Transverse colon (tissue), 4 donors: ENCODE results near the gene ARHGEF16. TPM values are rescaled to one million over a fixed set of nuclear protein-coding genes. Genes with fewer than 3 reads are reported as not detected.

ENCODE experiments used
- DNase-seq: peaks from one replicate; pipeline ENCODE4 v3.0.0-alpha.2; 2019
- H3K27ac ChIP-seq, 4 donors: fragments of 200-600 bp; sonication (generic); 2 replicates each; pipeline ENCODE4 v1.5.1; 2016 to 2018; ENCODE audit warnings: inconsistent platforms in 4 of 4
- H3K27me3 ChIP-seq: fragments of 200-600 bp; sonication (generic); 2 replicates; pipeline ENCODE4 v1.5.1; 2017; ENCODE audit warnings: inconsistent platforms
- H3K36me3 ChIP-seq, 4 donors: fragments of 200-600 bp; sonication (generic); 2 replicates each; pipeline ENCODE4 v1.5.1; 2017 to 2019; ENCODE audit warnings: inconsistent platforms in 4 of 4
- H3K4me1 ChIP-seq, 4 donors: fragments of 200-600 bp; sonication (generic); 2 replicates each; pipeline ENCODE4 v1.5.1; 2017 to 2020; ENCODE audit warnings: inconsistent platforms in 4 of 4
- H3K4me3 ChIP-seq, 4 donors: fragments of 200-600 bp; sonication (generic); 1 replicate in 1 of 4; 2 replicates in 3 of 4; pipeline versions ENCODE4 v1.5.1 to v1.6.1; 2017 to 2019; ENCODE audit warnings: inconsistent platforms in 4 of 4
- H3K9me3 ChIP-seq, 2 donors: fragments of 200-600 bp; sonication (generic); 2 replicates each; pipeline ENCODE4 v1.5.1; 2017 to 2019; ENCODE audit warnings: inconsistent platforms in 2 of 2
- CTCF ChIP-seq, 5 experiments: fragments of 200-600 bp in 3 of 5; fragments of 450-650 bp in 2 of 5; sonication (generic) in 3 of 5; IDR thresholded peaks; 1 replicate in 2 of 5; 2 replicates in 3 of 5; pipeline ENCODE4 v1.5.1; 2016 to 2017; ENCODE audit warnings: antibody characterized with exemption in 5 of 5, inconsistent platforms in 3 of 5, mild to moderate bottlenecking in 2 of 5, moderate library complexity in 1 of 5
- EP300 ChIP-seq: sonication (generic); formaldehyde crosslinking; IDR thresholded peaks from one replicate; pipeline ENCODE4 v1.6.1; 2017; ENCODE audit warnings: antibody characterized with exemption, low read depth
- POLR2A ChIP-seq: fragments of 450-650 bp; IDR thresholded peaks from one replicate; pipeline ENCODE4 v1.6.1; 2016; ENCODE audit warnings: antibody characterized with exemption, mild to moderate bottlenecking, moderate library complexity
- POLR2AphosphoS5 ChIP-seq, 3 donors: sonication (generic); formaldehyde crosslinking; IDR thresholded peaks; one replicate each; pipeline ENCODE4 v1.6.1; 2016; ENCODE audit warnings: antibody characterized with exemption in 3 of 3
- WGBS, 2 donors: methylation state at CpG; one replicate each; pipeline ENCODE4 v1.1.5; 2018; ENCODE audit warnings: low coverage in 1 of 2; 5-methylcytosine and 5-hydroxymethylcytosine counted together
- in situ Hi-C, 4 donors: fragments of 200-750 bp; cut with MboI; loops; one replicate each; pipeline versions ENCODE4 v1.15.0 to v1.15.1; 2017; ENCODE audit warnings: low sequenced_read_pairs in 3 of 4, low pct_ligation_motif_present in 1 of 4, low pct_unique_long_range_greater_than_20kb in 1 of 4
- intact Hi-C: fragments of 100-400 bp; cut with DNase I; formaldehyde crosslinking; loops from one replicate; pipeline ENCODE4 v1.15.1; 2023; ENCODE audit warnings: low total_unique reads
- total RNA-seq, 4 donors: library from RNA; depleted of rRNA; stranded (reverse); fragments of >200 nt; gene quantifications; one replicate each; pipeline ENCODE4 v1.1.0, GENCODE V29; 2016

The ARHGEF16 gene
- total RNA-seq, 4 donors from 2014 or later: 104 to 240 (median 145) TPM

- in situ Hi-C loops (no loop called here), intact Hi-C loops (no loop called here)
- TF ChIP-seq POLR2AphosphoS5 (IDR thresholded peaks at IDR 0.05): no peak
- TF ChIP-seq EP300: no peak
- TF ChIP-seq CTCF (IDR thresholded peaks at IDR 0.05): no peak
- TF ChIP-seq POLR2A: no peak
- Histone ChIP-seq H3K36me3 (no peaks in the 10 kb centered on the region), H3K4me1 (peaks cover 0 to 11% (median 4%) of the 10 kb centered on the region in 4 donors), H3K4me3 (no peak overlapping the region), H3K27ac (no peak overlapping the region), H3K9me3 (no peaks in the 10 kb centered on the region), H3K27me3 (no peaks in the 10 kb centered on the region)
- DNase-seq: no peak
- WGBS, 2 donors: 77% methylated on average over 8 of the region's 16 CpGs; no CpG with 5 or more reads in 1 of the 2 donors
Measured at GRCh38 chr1:3476666-3477065, 22.2 kb downstream of the ARHGEF16 start.

GRCh38 chr1:3477241-3477995 lies 23.0 kb downstream of the ARHGEF16 start:
- peaks cover 0 to 9% (median 4%) of the 10 kb centered on the region in 4 donors for H3K4me1 ChIP-seq
- no peak overlapping the region for H3K4me3 ChIP-seq
- H3K36me3 ChIP-seq: no peaks in the 10 kb centered on the region
- WGBS, 2 donors: 64% methylated on average over 21 of the region's 28 CpGs; no CpG with 5 or more reads in 1 of the 2 donors
- no peaks in the 10 kb centered on the region for H3K27me3 ChIP-seq
- in situ Hi-C loops: no loop called here
- no peak overlapping the region for H3K27ac ChIP-seq
- intact Hi-C loops: no loop called here
- DNase-seq: no peak
- TF ChIP-seq POLR2AphosphoS5 (IDR thresholded peaks at IDR 0.05) (no peak), CTCF (IDR thresholded peaks at IDR 0.05) (no peak), POLR2A (no peak), EP300 (no peak)
- no peaks in the 10 kb centered on the region for H3K9me3 ChIP-seq

- in situ Hi-C loops (no loop called here), intact Hi-C loops (no loop called here)
- H3K27ac ChIP-seq: no peak overlapping the region
- 72% methylated on average over 23 of the region's 24 CpGs; no CpG with 5 or more reads in 1 of the 2 donors for WGBS, 2 donors
- no peak for TF ChIP-seq EP300
- no peak for TF ChIP-seq POLR2A
- TF ChIP-seq CTCF (IDR thresholded peaks at IDR 0.05): no peak
- no peak for TF ChIP-seq POLR2AphosphoS5 (IDR thresholded peaks at IDR 0.05)
- H3K27me3 ChIP-seq: no peaks in the 10 kb centered on the region
- no peaks in the 10 kb centered on the region for H3K9me3 ChIP-seq
- H3K36me3 ChIP-seq: no peaks in the 10 kb centered on the region
- peaks cover 0 to 9% (median 4%) of the 10 kb centered on the region in 4 donors for H3K4me1 ChIP-seq
- no peak for DNase-seq
- H3K4me3 ChIP-seq: no peak overlapping the region
Measured at GRCh38 chr1:3478187-3478586, 23.7 kb downstream of the ARHGEF16 start.

GRCh38 chr1:3479511-3480368 lies 25.3 kb downstream of the ARHGEF16 start:
- Histone ChIP-seq H3K4me3 (no peak overlapping the region), H3K27ac (peak overlapping the region in 1 of 4 donors; percentile 25), H3K36me3 (no peaks in the 10 kb centered on the region), H3K9me3 (no peaks in the 10 kb centered on the region), H3K27me3 (no peaks in the 10 kb centered on the region), H3K4me1 (peaks cover 0 to 9% (median 7%) of the 10 kb centered on the region in 4 donors)
- WGBS, 2 donors: 73% methylated on average over 29 of the region's 30 CpGs; no CpG with 5 or more reads in 1 of the 2 donors
- no peak for TF ChIP-seq CTCF (IDR thresholded peaks at IDR 0.05)
- TF ChIP-seq POLR2A: no peak
- no peak for TF ChIP-seq POLR2AphosphoS5 (IDR thresholded peaks at IDR 0.05)
- no peak for TF ChIP-seq EP300
- intact Hi-C loops (no loop called here), in situ Hi-C loops (loop anchor here in 1 of 4 donors (10.0 kb wide), 1 partner anchor 145 kb away; the partner anchor contains the start of gene TPRG1L)
- no peak for DNase-seq
